Panc1 (cell line): ENCODE data around the gene LAMB2. TPM values are rescaled to one million over a fixed set of nuclear protein-coding genes. Genes with fewer than 3 reads are reported as not detected.

Experiments used
- ATAC-seq: fragments of 200-7000 bp; cut with Tn5 transposase; 2 replicates; pipeline ENCODE4 v1.9.1; 2020; ENCODE audit warnings: mild to moderate bottlenecking, moderate library complexity
- BruUV-seq: library from RNA; stranded (reverse); fragments of 400-500 nt; replicated peaks from 2 replicates; lab custom pipeline; 2021; lab: Mats Ljungman, UMichigan
- CTCF ChIA-PET: fragments of 300-600 bp; sonication (Branson Sonifier 250); formaldehyde crosslinking; loops from one replicate; lab custom pipeline; 2022; ENCODE audit warnings: antibody characterized with exemption; lab: Charles Lee
- POLR2A ChIA-PET: fragments of 300-600 bp; sonication (Branson Sonifier 250); formaldehyde crosslinking; loops from one replicate; lab custom pipeline; 2022; ENCODE audit warnings: antibody characterized with exemption; lab: Charles Lee
- DNase-seq: peaks from one replicate; pipeline ENCODE4 v3.0.0-alpha.2; 2010; ENCODE audit warnings: low read depth, low spot score
- H3K27ac ChIP-seq: 2 replicates; pipeline ENCODE4 v1.5.1; 2011; ENCODE audit warnings: mild to moderate bottlenecking, low read length, inconsistent platforms
- H3K27me3 ChIP-seq: fragments of 200-500 bp; sonication (Bioruptor generic); 2 replicates; pipeline ENCODE4 v1.6.0; 2014; ENCODE audit warnings: low read length, inconsistent platforms; ENCODE audit not compliant: control insufficient read depth, insufficient read depth
- H3K36me3 ChIP-seq: fragments of 200-500 bp; sonication (Bioruptor generic); 2 replicates; pipeline ENCODE4 v1.5.1; 2014; ENCODE audit warnings: inconsistent platforms, mild to moderate bottlenecking, low read length, moderate library complexity; ENCODE audit not compliant: control insufficient read depth, insufficient read depth
- H3K4me1 ChIP-seq: 2 replicates; pipeline ENCODE4 v1.5.1; 2011; ENCODE audit warnings: inconsistent platforms, mild to moderate bottlenecking, low read length, moderate library complexity; ENCODE audit not compliant: control insufficient read depth, insufficient read depth
- H3K4me3 ChIP-seq, 2 experiments: 2 replicates each; pipeline ENCODE4 v1.5.1; 2011 to 2012; ENCODE audit warnings: low read depth in 2 of 2, low read length in 2 of 2, mild to moderate bottlenecking in 2 of 2, inconsistent platforms in 1 of 2, moderate library complexity in 1 of 2
- H3K9me3 ChIP-seq: fragments of 200-500 bp; sonication (Bioruptor generic); 2 replicates; pipeline ENCODE4 v1.5.1; 2014; ENCODE audit warnings: low read depth, mild to moderate bottlenecking, inconsistent platforms, low read length, moderate library complexity; ENCODE audit not compliant: control insufficient read depth, insufficient read depth
- POLR2AphosphoS5 ChIP-seq: IDR thresholded peaks from 2 replicates; pipeline ENCODE4 v1.6.1; 2012; ENCODE audit warnings: mild to moderate bottlenecking, low read depth, low read length, moderate library complexity
- SIN3A ChIP-seq: IDR thresholded peaks from 2 replicates; pipeline ENCODE4 v1.6.1; 2012; ENCODE audit warnings: low read depth, mild to moderate bottlenecking, low read length, moderate library complexity, borderline replicate concordance; ENCODE audit not compliant: insufficient read depth
- TCF7L2 ChIP-seq: IDR thresholded peaks from 2 replicates; pipeline ENCODE4 v1.6.1; 2011; ENCODE audit warnings: mild to moderate bottlenecking, low read depth, low read length, inconsistent platforms
- in situ Hi-C: cut with HindIII; loops from 2 replicates; pipeline ENCODE4 v1.10.0; 2016; ENCODE audit warnings: low sequenced_read_pairs, low pct_unique_long_range_greater_than_20kb
- intact Hi-C: fragments of 100-400 bp; cut with micrococcal nuclease; formaldehyde crosslinking; loops from one replicate; pipeline ENCODE4 v1.10.0; 2022; ENCODE audit not compliant: unreplicated experiment
- total RNA-seq: library from RNA; stranded (reverse); gene quantifications from one replicate; pipeline ENCODE4 v1.2.1, GENCODE V29; 2021; ENCODE audit not compliant: unreplicated experiment
- TF ChIP-seq, protein P1 (sequence below), 2 experiments: IDR thresholded peaks; 2 replicates each; pipeline ENCODE4 v1.6.1; 2011 to 2012; ENCODE audit warnings: low read depth in 2 of 2, control low read depth in 1 of 2, low read length in 1 of 2, mild to moderate bottlenecking in 1 of 2, moderate library complexity in 1 of 2; ENCODE audit not compliant: insufficient read depth in 1 of 2
- TF ChIP-seq, protein P2 (sequence below): fragments of 450-650 bp; IDR thresholded peaks from 2 replicates; pipeline ENCODE4 v1.5.1; 2017; ENCODE audit warnings: mild to moderate bottlenecking

LAMB2 gene
- total RNA-seq, 1 experiment from 2014 or later = 189 TPM

DNA sequence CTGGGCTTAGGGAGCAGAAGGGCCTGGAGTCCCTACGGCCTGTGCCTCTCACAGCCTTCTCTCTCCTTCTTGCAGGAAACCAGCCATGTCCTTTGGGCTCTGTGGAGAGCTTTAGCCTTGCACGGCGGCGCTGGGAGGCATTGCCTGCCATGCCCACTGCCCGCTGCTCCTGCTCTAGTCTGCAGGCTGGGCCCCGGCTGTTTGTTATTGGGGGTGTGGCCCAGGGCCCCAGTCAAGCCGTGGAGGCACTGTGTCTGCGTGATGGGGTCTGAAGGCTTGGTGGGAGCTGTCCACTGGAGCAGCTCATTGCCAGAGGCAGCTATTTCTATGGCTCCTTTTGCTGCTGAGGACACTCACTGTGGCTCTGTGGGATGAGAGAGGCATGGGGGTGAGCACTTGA is 42.7 kb upstream of the LAMB2 start:
- no TSS peak for BruUV-seq
- TF ChIP-seq TCF7L2 (no peak), POLR2AphosphoS5 (no peak), SIN3A (no peak)
- TF ChIP-seq, protein P1, sequence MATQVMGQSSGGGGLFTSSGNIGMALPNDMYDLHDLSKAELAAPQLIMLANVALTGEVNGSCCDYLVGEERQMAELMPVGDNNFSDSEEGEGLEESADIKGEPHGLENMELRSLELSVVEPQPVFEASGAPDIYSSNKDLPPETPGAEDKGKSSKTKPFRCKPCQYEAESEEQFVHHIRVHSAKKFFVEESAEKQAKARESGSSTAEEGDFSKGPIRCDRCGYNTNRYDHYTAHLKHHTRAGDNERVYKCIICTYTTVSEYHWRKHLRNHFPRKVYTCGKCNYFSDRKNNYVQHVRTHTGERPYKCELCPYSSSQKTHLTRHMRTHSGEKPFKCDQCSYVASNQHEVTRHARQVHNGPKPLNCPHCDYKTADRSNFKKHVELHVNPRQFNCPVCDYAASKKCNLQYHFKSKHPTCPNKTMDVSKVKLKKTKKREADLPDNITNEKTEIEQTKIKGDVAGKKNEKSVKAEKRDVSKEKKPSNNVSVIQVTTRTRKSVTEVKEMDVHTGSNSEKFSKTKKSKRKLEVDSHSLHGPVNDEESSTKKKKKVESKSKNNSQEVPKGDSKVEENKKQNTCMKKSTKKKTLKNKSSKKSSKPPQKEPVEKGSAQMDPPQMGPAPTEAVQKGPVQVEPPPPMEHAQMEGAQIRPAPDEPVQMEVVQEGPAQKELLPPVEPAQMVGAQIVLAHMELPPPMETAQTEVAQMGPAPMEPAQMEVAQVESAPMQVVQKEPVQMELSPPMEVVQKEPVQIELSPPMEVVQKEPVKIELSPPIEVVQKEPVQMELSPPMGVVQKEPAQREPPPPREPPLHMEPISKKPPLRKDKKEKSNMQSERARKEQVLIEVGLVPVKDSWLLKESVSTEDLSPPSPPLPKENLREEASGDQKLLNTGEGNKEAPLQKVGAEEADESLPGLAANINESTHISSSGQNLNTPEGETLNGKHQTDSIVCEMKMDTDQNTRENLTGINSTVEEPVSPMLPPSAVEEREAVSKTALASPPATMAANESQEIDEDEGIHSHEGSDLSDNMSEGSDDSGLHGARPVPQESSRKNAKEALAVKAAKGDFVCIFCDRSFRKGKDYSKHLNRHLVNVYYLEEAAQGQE (IDR thresholded peaks at IDR 0.05; ENCODE audit: insufficient read depth in 1 of 2, low read depth in 2 of 2, low read length in 1 of 2) = no peak
- TF ChIP-seq, protein P2, sequence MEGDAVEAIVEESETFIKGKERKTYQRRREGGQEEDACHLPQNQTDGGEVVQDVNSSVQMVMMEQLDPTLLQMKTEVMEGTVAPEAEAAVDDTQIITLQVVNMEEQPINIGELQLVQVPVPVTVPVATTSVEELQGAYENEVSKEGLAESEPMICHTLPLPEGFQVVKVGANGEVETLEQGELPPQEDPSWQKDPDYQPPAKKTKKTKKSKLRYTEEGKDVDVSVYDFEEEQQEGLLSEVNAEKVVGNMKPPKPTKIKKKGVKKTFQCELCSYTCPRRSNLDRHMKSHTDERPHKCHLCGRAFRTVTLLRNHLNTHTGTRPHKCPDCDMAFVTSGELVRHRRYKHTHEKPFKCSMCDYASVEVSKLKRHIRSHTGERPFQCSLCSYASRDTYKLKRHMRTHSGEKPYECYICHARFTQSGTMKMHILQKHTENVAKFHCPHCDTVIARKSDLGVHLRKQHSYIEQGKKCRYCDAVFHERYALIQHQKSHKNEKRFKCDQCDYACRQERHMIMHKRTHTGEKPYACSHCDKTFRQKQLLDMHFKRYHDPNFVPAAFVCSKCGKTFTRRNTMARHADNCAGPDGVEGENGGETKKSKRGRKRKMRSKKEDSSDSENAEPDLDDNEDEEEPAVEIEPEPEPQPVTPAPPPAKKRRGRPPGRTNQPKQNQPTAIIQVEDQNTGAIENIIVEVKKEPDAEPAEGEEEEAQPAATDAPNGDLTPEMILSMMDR = no peak
- ChIA-PET CTCF (interaction anchor here (0.6 kb wide), 1 partner anchor 133 kb away, joined by 10 read pairs; no protein-coding TSS in a partner anchor), POLR2A (no interaction called here)
- Histone ChIP-seq H3K4me3 (no peak overlapping the region), H3K9me3 (no peaks in the 10 kb centered on the region), H3K27ac (no peak overlapping the region), H3K4me1 (peaks cover 6% of the 10 kb centered on the region), H3K27me3 (no peaks in the 10 kb centered on the region), H3K36me3 (no peaks in the 10 kb centered on the region; the same call in 1 of the 2 replicates)
- ATAC-seq (no peak), DNase-seq (no peak)
- in situ Hi-C loops (no loop called here), intact Hi-C loops (no loop called here)

DNA sequence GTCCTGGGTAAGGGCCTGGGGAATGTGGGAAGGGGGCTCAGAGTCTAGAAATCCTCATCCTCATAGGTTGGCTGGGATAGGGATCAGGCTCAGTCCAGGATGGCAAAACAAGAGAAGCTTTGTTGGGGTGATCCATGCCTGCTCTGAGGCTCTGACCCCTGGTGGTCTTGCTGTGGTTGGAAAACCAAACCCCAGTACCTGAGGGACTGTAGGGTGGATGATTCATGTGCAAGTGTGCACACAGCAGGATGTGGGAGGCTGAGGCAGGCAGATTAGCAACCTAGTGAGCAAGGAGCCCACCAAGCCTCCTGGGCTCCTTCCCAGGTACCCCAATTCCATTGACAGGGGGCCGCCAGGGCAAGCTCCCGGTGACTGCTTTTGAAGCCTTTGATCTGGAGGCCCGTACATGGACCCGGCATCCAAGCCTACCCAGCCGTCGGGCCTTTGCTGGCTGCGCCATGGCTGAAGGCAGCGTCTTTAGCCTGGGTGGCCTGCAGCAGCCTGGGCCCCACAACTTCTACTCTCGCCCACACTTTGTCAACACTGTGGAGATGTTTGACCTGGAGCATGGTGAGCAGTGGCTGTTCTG is 41.6 kb upstream of the LAMB2 start:
- Histone ChIP-seq H3K9me3 (no peaks in the 10 kb centered on the region), H3K27me3 (no peaks in the 10 kb centered on the region), H3K4me1 (peaks cover 6% of the 10 kb centered on the region), H3K36me3 (no peaks in the 10 kb centered on the region; the same call in 1 of the 2 replicates), H3K27ac (no peak overlapping the region), H3K4me3 (no peak overlapping the region)
- ATAC-seq (no peak), DNase-seq (no peak)
- no peak for TF ChIP-seq SIN3A
- no peak for TF ChIP-seq POLR2AphosphoS5
- no peak for TF ChIP-seq TCF7L2
- TF ChIP-seq, protein P1 (IDR thresholded peaks at IDR 0.05; ENCODE audit: insufficient read depth in 1 of 2, low read depth in 2 of 2, low read length in 1 of 2) = no peak
- TF ChIP-seq, protein P2 = no peak
- ChIA-PET POLR2A (no interaction called here), CTCF (no interaction called here)
- no TSS peak for BruUV-seq
- intact Hi-C loops = no loop called here
- in situ Hi-C loops = no loop called here
